Right hindlimb (tissue), 1 donor: ENCODE measurements around the gene CNPY4.

ENCODE experiments used
- DNase-seq: peaks from one replicate; pipeline ENCODE4 v3.0.0-alpha.2; 2018

The CNPY4 gene

GRCh38 chr7:100169147-100169850 lies 49.9 kb downstream of the CNPY4 start:
- DNase-seq: no peak

DNA sequence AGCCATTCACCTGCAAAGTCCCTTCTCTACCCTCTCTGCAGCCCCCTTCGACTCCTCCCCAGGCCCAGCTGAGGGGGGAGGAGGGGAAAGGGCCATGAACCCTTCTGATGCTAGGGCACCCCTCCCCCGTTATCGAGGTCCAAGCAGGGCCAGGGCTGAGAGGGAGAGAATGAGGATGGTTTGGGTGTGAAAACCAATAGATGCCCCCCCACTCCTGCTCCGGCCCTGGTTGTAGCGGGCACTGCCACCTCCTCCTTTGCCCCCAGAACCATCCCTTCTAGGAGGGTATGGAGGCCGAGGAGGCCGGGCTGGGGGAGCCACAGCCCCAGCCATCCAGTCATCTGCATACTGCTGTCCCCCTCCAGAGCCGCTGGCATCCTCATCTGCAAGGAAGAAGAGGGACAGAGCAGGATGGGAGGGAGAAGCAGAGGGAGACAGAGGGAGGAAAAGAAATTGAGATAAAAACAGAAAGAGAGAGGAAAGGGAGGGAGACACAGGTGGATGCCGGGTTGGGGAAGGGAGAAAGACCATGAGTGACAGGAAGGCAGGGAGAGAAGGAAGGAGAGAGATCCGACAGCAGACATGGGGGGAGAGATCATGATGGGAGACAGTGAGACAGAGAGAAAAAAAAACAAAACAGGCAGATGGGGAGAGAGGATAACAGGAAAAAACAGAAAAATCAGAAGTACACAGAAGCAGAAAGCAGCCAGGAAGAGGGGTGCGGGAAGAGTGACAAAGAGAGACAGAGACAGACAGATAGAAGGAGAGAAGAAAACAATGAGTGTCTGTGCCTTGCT lies 50.9 kb downstream of the CNPY4 start:
- no peak for DNase-seq

GRCh38 chr7:100171087-100171681 lies 51.8 kb downstream of the CNPY4 start:
- no peak for DNase-seq

- no peak for DNase-seq
Observed at GRCh38 chr7:100171840-100172239, 52.4 kb downstream of the CNPY4 start.

- no peak for DNase-seq
Observed at GRCh38 chr7:100173806-100174495, 54.5 kb downstream of the CNPY4 start.

- no peak for DNase-seq
Observed at GRCh38 chr7:100174582-100174981, 55.1 kb downstream of the CNPY4 start.
